HCT116 (cell line): ENCODE data around the gene PHGDH. TPM values are rescaled to one million over a fixed set of nuclear protein-coding genes. Genes with fewer than 3 reads are reported as not detected.

Experiments used
- ATAC-seq: fragments of 200-7000 bp; cut with Tn5 transposase; 2 replicates; pipeline ENCODE4 v1.9.1; 2020; ENCODE audit warnings: mild to moderate bottlenecking, moderate library complexity
- BruUV-seq: library from RNA; stranded (reverse); fragments of 400-500 nt; replicated peaks from 2 replicates; lab custom pipeline; 2021; lab: Mats Ljungman, UMichigan
- CTCF ChIA-PET: fragments of 300-600 bp; sonication (Branson Sonifier 250); formaldehyde crosslinking; loops from one replicate; lab custom pipeline; 2021; ENCODE audit warnings: antibody characterized with exemption; lab: Charles Lee
- POLR2A ChIA-PET: fragments of 300-600, 350-600 bp; sonication (Branson Sonifier 250); formaldehyde crosslinking; loops from one replicate; lab custom pipeline; 2021; ENCODE audit warnings: antibody characterized with exemption; lab: Charles Lee
- RAD21 ChIA-PET, 2 experiments: fragments of 300-600 bp; sonication (Branson Sonifier 250); formaldehyde crosslinking; loops; one replicate each; lab custom pipeline; 2023; ENCODE audit warnings: low total read pairs in 2 of 2; ENCODE audit not compliant: uncharacterized antibody in 2 of 2, unreplicated experiment in 2 of 2, low non-redundant PET in 1 of 2; lab: Charles Lee
- DNase-seq: peaks from one replicate; pipeline ENCODE4 v3.0.0-alpha.2; 2010; ENCODE audit warnings: low read depth, low spot score
- H2AFZ ChIP-seq: fragments of 200-600 bp; shearing (Covaris generic), sonication (generic); 2 replicates; pipeline ENCODE4 v1.6.1; 2017; ENCODE audit warnings: low read depth, mixed run types, mixed read lengths, antibody characterized with exemption, low read length; ENCODE audit not compliant: poor library complexity, severe bottlenecking
- H3K27ac ChIP-seq: 2 replicates; pipeline ENCODE4 v1.5.1; 2012; ENCODE audit warnings: low read depth, low read length
- H3K27me3 ChIP-seq: fragments of 200-600 bp; sonication (generic); 2 replicates; pipeline ENCODE4 v1.6.1; 2016; ENCODE audit warnings: mixed run types, low read length, mixed read lengths; ENCODE audit not compliant: insufficient read depth
- H3K36me3 ChIP-seq, 2 experiments: fragments of 200-500 bp in 1 of 2; fragments of 200-600 bp in 1 of 2; sonication (Bioruptor generic) in 1 of 2; sonication (generic) in 1 of 2; 2 replicates each; pipeline versions ENCODE4 v1.5.1 to v1.6.1; 2014 to 2016; ENCODE audit warnings: low read length in 2 of 2, inconsistent platforms in 1 of 2, mixed read lengths in 1 of 2, mixed run types in 1 of 2; ENCODE audit not compliant: insufficient read depth in 2 of 2, control insufficient read depth in 1 of 2
- H3K4me1 ChIP-seq, 2 experiments: fragments of 200-600 bp in 1 of 2; sonication (generic) in 1 of 2; 2 replicates each; pipeline versions ENCODE4 v1.5.1 to v1.6.1; 2012 to 2017; ENCODE audit warnings: low read length in 2 of 2, inconsistent platforms in 1 of 2, mild to moderate bottlenecking in 1 of 2, mixed read lengths in 1 of 2, mixed run types in 1 of 2, moderate library complexity in 1 of 2; ENCODE audit not compliant: insufficient read depth in 2 of 2, control insufficient read depth in 1 of 2
- H3K4me2 ChIP-seq: fragments of 200-600 bp; sonication (generic); 2 replicates; pipeline ENCODE4 v1.6.1; 2017; ENCODE audit warnings: mixed run types, low read length, mixed read lengths
- H3K4me3 ChIP-seq, 2 experiments: fragments of 200-600 bp in 1 of 2; sonication (generic) in 1 of 2; replicated peaks in 1 of 2; 2 replicates each; pipeline ENCODE4 v1.5.1; 2011 to 2016; ENCODE audit warnings: low read length in 2 of 2, control low read depth in 1 of 2, low read depth in 1 of 2, mild to moderate bottlenecking in 1 of 2, mixed read lengths in 1 of 2, mixed run types in 1 of 2
- H3K79me2 ChIP-seq: fragments of 200-600 bp; sonication (generic); 2 replicates; pipeline ENCODE4 v1.6.1; 2017; ENCODE audit warnings: mild to moderate bottlenecking, mixed run types, low read length, moderate library complexity, mixed read lengths; ENCODE audit not compliant: insufficient read depth
- H3K9ac ChIP-seq: fragments of 200-600 bp; sonication (generic); 2 replicates; pipeline ENCODE4 v1.6.1; 2016; ENCODE audit warnings: low read length, mixed read lengths
- H3K9me2 ChIP-seq: fragments of 200-600 bp; sonication (generic), shearing (Covaris generic); 2 replicates; pipeline ENCODE4 v1.6.1; 2017; ENCODE audit warnings: mixed run types, mild to moderate bottlenecking, moderate library complexity; ENCODE audit not compliant: insufficient read depth
- H3K9me3 ChIP-seq, 2 experiments: fragments of 200-500 bp in 1 of 2; fragments of 200-600 bp in 1 of 2; sonication (Bioruptor generic) in 1 of 2; sonication (generic) in 1 of 2; 2 replicates each; pipeline ENCODE4 v1.6.1; 2014 to 2017; ENCODE audit warnings: low read length in 2 of 2, mixed read lengths in 2 of 2, inconsistent platforms in 1 of 2, low read depth in 1 of 2, mild to moderate bottlenecking in 1 of 2, mixed run types in 1 of 2, moderate library complexity in 1 of 2; ENCODE audit not compliant: control insufficient read depth in 1 of 2, insufficient read depth in 1 of 2
- H4K20me1 ChIP-seq: fragments of 200-600 bp; sonication (generic), shearing (Covaris generic); 2 replicates; pipeline ENCODE4 v1.6.1; 2017; ENCODE audit warnings: mixed run types, mild to moderate bottlenecking, moderate library complexity; ENCODE audit not compliant: insufficient read depth
- ATF3 ChIP-seq: IDR thresholded peaks from 2 replicates; pipeline ENCODE4 v1.6.1; 2012
- CBX3 ChIP-seq: IDR thresholded peaks from 2 replicates; pipeline ENCODE4 v1.6.1; 2012; ENCODE audit warnings: low read depth
- CEBPB ChIP-seq: IDR thresholded peaks from 2 replicates; pipeline ENCODE4 v1.6.1; 2012; ENCODE audit warnings: low read depth
- CTCF ChIP-seq, 3 experiments: fragments of 200-600 bp in 1 of 3; sonication (generic) in 1 of 3; IDR thresholded peaks in 2 of 3; conservative IDR thresholded peaks in 1 of 3; 2 replicates each; pipeline ENCODE4 v1.5.1; 2012 to 2017; ENCODE audit warnings: low read depth in 2 of 3, low read length in 2 of 3, antibody characterized with exemption in 1 of 3, borderline replicate concordance in 1 of 3, control low read depth in 1 of 3, mild to moderate bottlenecking in 1 of 3, mixed read lengths in 1 of 3, mixed run types in 1 of 3, moderate library complexity in 1 of 3; ENCODE audit not compliant: insufficient read depth in 1 of 3
- EGR1 ChIP-seq: IDR thresholded peaks from 2 replicates; pipeline ENCODE4 v1.6.1; 2012; ENCODE audit warnings: low read depth
- ELF1 ChIP-seq: IDR thresholded peaks from 2 replicates; pipeline ENCODE4 v1.6.1; 2012; ENCODE audit warnings: low read depth, borderline replicate concordance
- EZH2 ChIP-seq: fragments of 200-600 bp; sonication (generic); IDR thresholded peaks from 2 replicates; pipeline ENCODE4 v1.6.1; 2017; ENCODE audit warnings: antibody characterized with exemption, mixed run types
- EZH2phosphoT487 ChIP-seq: fragments of 200-600 bp; IDR thresholded peaks from 2 replicates; pipeline ENCODE4 v1.6.1; 2018; ENCODE audit warnings: antibody characterized with exemption, borderline replicate concordance
- FOSL1 ChIP-seq: IDR thresholded peaks from 2 replicates; pipeline ENCODE4 v1.6.1; 2012; ENCODE audit warnings: low read depth
- MAX ChIP-seq: IDR thresholded peaks from 2 replicates; pipeline ENCODE4 v1.6.1; 2012
- POLR2AphosphoS5 ChIP-seq: IDR thresholded peaks from 2 replicates; pipeline ENCODE4 v1.6.1; 2011; ENCODE audit warnings: mild to moderate bottlenecking, low read depth, low read length, moderate library complexity
- RAD21 ChIP-seq: IDR thresholded peaks from 2 replicates; pipeline ENCODE4 v1.6.1; 2012; ENCODE audit warnings: low read depth, mild to moderate bottlenecking
- REST ChIP-seq: IDR thresholded peaks from 2 replicates; pipeline ENCODE4 v1.6.1; 2012; ENCODE audit warnings: low read depth
- SP1 ChIP-seq: IDR thresholded peaks from 2 replicates; pipeline ENCODE4 v1.6.1; 2012; ENCODE audit warnings: low read depth
- SRF ChIP-seq: IDR thresholded peaks from 2 replicates; pipeline ENCODE4 v1.6.1; 2012; ENCODE audit warnings: low read depth
- TCF7L2 ChIP-seq: IDR thresholded peaks from 2 replicates; pipeline ENCODE4 v1.7.0; 2011; ENCODE audit warnings: borderline replicate concordance, inconsistent platforms; ENCODE audit not compliant: insufficient read depth, insufficient read length; ENCODE audit errors: extremely low read depth
- YY1 ChIP-seq: IDR thresholded peaks from 2 replicates; pipeline ENCODE4 v1.6.1; 2011; ENCODE audit warnings: low read length, low read depth, moderate library complexity, mild to moderate bottlenecking; ENCODE audit not compliant: insufficient replicate concordance; ENCODE audit errors: extremely low read depth
- ZBTB33 ChIP-seq: IDR thresholded peaks from 2 replicates; pipeline ENCODE4 v1.6.1; 2011; ENCODE audit warnings: mild to moderate bottlenecking, low read length, moderate library complexity; ENCODE audit not compliant: insufficient replicate concordance; ENCODE audit errors: extremely low read depth
- ZFX ChIP-seq: fragments of 450-650 bp; IDR thresholded peaks from 2 replicates; pipeline ENCODE4 v1.6.1; 2017
- ZNF274 ChIP-seq: fragments of 200-500 bp; sonication (Bioruptor generic); IDR thresholded peaks from 2 replicates; pipeline ENCODE4 v1.6.1; 2014; ENCODE audit warnings: mild to moderate bottlenecking, low read depth, low read length, inconsistent platforms
- intact Hi-C: fragments of 100-400 bp; cut with micrococcal nuclease; formaldehyde crosslinking; loops from 2 replicates; pipeline ENCODE4 v1.10.0; 2022
- total RNA-seq: library from RNA; stranded (reverse); gene quantifications from one replicate; pipeline ENCODE4 v1.2.1, GENCODE V29; 2021; ENCODE audit not compliant: unreplicated experiment

Gene PHGDH
- total RNA-seq, 1 experiment from 2014 or later, result 187 TPM

GRCh38 chr1:119784191-119784781 is 72.6 kb downstream of the PHGDH start:
- no peaks in the 10 kb centered on the region for H3K27me3 ChIP-seq
- no peak overlapping the region for H3K4me2 ChIP-seq
- TF ChIP-seq EGR1, result no peak
- TF ChIP-seq CTCF (IDR thresholded peaks at IDR 0.05 in 2 of 3, conservative IDR thresholded peaks at IDR 0.05 in 1 of 3; ENCODE audit: borderline replicate concordance in 1 of 3, insufficient read depth in 1 of 3, low read depth in 2 of 3, low read length in 2 of 3), result no peak
- TF ChIP-seq MAX, result no peak
- no peak for TF ChIP-seq ZBTB33
- TF ChIP-seq SRF, result no peak
- no peak for TF ChIP-seq TCF7L2
- no peak for TF ChIP-seq RAD21
- no peak for TF ChIP-seq ZNF274
- TF ChIP-seq EZH2phosphoT487, result no peak
- no peak for TF ChIP-seq CEBPB
- no peak for TF ChIP-seq SP1
- TF ChIP-seq ELF1, result no peak
- TF ChIP-seq POLR2AphosphoS5, result no peak
- TF ChIP-seq REST, result no peak
- no peak for TF ChIP-seq ATF3
- no peak for TF ChIP-seq ZFX
- no peak for TF ChIP-seq FOSL1
- no peak for TF ChIP-seq YY1
- no peak for TF ChIP-seq CBX3
- TF ChIP-seq EZH2, result no peak
- no peak overlapping the region for H2AFZ ChIP-seq
- H3K9ac ChIP-seq, result no peak overlapping the region
- no peaks in the 10 kb centered on the region for H3K79me2 ChIP-seq
- no TSS peak for BruUV-seq
- intact Hi-C loops, result no loop called here
- ChIA-PET POLR2A (no interaction called here), CTCF (interaction anchor here (1.1 kb wide), 1 partner anchor 25 kb away, joined by 3 read pairs; no protein-coding TSS in a partner anchor), RAD21 (no interaction called here)
- no peaks in the 10 kb centered on the region for H3K4me1 ChIP-seq
- no peaks in the 10 kb centered on the region for H4K20me1 ChIP-seq
- H3K4me3 ChIP-seq, result no peak overlapping the region
- no peak overlapping the region for H3K27ac ChIP-seq
- DNase-seq, result no peak
- H3K9me2 ChIP-seq, result no peaks in the 10 kb centered on the region
- ATAC-seq, result no peak
- H3K36me3 ChIP-seq, result no peaks in the 10 kb centered on the region
- no peaks in the 10 kb centered on the region for H3K9me3 ChIP-seq
